Measurements from ENCODE around the gene CHD9.

The CHD9 gene

DNA sequence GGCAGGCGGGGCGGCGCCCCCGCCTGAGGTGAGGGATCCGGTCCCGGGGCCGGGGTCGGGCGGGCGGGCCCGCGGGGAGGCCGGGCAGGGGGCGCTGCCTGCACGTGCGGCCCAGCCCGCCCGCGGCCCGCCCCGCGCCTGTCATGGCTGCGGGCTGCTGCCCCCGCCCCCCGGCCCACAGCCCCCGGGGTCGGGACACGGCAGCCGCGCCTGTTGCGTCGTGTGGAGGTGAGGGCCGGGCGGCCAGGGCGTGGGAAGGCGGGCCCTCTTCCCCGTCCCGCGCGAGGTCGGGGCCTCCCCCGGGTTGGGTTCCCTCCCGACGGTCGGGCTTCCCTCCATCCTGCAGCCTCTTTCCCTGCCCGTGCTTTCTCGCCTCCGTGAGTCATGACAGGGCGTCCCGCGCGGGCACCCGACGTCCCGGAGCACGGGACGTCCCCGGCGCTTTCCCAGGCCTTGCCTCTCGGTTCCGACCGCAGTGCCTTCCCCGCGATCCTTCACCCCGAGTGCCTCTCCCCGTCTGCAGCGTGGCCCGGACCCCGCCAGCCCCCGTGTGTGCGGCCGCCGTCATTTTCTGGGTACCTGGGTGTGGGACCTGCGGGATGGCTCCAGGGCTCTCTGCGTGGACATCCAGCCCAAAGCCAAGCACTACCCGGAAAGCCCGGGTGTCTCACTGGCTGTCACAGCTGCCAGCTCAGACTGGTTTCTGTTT, 76.7 kb downstream of the CHD9 start:
- TF ChIP-seq, protein P1, sequence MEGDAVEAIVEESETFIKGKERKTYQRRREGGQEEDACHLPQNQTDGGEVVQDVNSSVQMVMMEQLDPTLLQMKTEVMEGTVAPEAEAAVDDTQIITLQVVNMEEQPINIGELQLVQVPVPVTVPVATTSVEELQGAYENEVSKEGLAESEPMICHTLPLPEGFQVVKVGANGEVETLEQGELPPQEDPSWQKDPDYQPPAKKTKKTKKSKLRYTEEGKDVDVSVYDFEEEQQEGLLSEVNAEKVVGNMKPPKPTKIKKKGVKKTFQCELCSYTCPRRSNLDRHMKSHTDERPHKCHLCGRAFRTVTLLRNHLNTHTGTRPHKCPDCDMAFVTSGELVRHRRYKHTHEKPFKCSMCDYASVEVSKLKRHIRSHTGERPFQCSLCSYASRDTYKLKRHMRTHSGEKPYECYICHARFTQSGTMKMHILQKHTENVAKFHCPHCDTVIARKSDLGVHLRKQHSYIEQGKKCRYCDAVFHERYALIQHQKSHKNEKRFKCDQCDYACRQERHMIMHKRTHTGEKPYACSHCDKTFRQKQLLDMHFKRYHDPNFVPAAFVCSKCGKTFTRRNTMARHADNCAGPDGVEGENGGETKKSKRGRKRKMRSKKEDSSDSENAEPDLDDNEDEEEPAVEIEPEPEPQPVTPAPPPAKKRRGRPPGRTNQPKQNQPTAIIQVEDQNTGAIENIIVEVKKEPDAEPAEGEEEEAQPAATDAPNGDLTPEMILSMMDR (conservative IDR thresholded peaks at IDR 0.05) = no peak
- TF ChIP-seq ZFX (IDR thresholded peaks at IDR 0.05) = peak; percentile 56
- H3K27ac ChIP-seq = peak overlapping the region; percentile 84

DNA sequence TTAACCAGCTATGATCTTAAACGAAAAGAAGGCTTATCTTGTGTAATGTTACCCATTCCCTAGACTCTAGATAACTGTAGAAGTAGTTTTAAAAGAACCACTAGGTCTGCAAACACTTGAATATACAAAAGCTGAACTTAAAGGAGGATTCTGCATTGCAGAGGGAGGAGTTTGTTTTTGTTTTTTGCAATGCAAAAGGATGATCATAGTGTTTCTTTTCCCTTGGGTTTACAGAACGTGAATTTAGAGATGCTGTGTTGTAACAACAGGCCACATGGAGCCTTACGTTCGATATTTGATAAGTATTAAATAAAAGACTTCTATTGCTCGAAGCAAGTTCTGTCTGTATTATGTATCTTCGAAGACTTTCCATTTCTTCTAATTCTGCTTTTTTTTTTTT, 77.6 kb downstream of the CHD9 start:
- TF ChIP-seq, protein P1 (conservative IDR thresholded peaks at IDR 0.05) = no peak
- TF ChIP-seq ZFX (IDR thresholded peaks at IDR 0.05) = no peak

DNA sequence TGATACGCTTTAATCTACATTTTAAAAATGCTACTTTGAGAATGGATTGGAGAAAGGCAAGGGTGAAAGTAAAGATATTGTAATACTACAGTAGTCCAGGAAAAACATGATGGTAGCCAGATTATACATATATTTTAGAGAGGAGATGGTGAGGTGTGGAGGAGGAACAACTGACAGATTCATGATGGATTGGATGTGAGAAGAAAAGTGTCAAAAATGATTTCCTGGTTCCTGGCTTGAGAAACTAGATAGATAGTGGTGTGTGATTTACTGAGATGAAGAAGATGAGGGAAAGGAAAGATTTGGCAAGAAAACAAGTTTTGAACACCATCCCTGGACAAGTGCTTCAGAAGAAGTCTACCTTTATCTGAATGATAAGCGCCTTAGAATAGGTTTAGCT, 80.5 kb downstream of the CHD9 start:
- TF ChIP-seq ZFX (IDR thresholded peaks at IDR 0.05) = no peak
- TF ChIP-seq, protein P1 (conservative IDR thresholded peaks at IDR 0.05) = no peak
- no peak overlapping the region for H3K27ac ChIP-seq

More for the DNA sequence above, 77.6 kb downstream of the CHD9 start:
- H3K27ac ChIP-seq = no peak overlapping the region

DNA sequence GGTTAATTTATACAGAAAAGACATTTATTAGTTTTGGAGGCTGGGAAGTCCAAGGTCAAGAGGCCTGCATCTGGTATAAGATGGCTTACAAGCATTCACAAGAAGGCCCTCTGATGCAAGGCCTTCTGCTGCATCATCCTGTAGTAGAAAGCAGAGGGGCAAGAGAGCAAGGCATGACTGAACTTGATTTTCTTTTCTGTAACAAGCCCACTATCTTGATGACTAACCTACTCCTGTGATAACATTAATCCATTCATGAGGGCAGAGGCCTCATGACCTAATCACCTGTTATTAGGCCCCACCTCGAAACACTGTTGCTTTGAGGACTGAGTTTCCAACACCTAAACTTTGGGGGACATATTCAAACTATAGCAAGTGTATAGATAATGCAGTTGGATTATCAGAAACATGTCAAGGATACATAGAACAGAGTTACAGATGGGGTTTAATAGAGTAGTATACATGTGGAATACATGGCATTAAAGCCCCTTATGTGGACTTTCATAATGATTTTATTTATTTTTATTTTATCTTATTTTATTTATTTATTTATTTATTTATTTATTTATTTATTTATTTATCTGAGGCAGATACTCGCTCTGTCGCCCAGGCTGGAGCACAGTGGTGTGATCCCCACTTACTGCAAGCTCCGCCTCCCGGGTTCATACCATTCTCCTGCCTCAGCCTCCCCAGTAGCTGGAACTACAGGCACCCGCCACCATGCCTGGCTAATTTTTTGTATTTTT, 88.2 kb downstream of the CHD9 start:
- no peak overlapping the region for H3K27ac ChIP-seq
- TF ChIP-seq, protein P1 (conservative IDR thresholded peaks at IDR 0.05) = no peak
- TF ChIP-seq ZFX (IDR thresholded peaks at IDR 0.05) = no peak

DNA sequence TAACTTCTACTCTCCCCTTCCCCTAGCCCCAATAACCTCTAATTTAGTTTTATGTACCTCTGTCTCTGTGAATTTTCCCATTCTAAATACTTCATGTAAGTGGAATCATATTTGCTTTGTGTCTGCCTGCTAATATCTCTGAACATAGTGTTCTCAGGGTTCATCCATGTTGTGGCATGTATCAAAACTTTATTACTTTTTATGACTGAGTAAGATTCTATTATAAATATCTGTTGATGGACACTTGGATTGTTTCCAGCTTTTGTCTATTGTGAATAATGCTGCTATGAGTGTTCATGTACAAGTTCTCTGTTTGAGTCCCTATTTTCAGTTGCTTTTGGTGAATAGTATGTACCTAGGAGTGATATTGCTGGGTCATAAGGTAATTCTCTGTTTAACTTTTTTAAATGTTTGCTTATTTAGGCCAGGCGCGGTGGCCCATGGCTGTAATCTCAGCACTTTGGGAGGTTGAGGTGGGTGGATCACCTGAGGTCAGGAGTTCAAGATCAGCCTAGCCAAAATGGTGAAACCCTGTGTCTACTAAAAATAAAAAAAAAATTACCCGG, 92.8 kb downstream of the CHD9 start:
- no peak overlapping the region for H3K27ac ChIP-seq
- TF ChIP-seq, protein P1 (conservative IDR thresholded peaks at IDR 0.05) = no peak
- no peak for TF ChIP-seq ZFX (IDR thresholded peaks at IDR 0.05)

DNA sequence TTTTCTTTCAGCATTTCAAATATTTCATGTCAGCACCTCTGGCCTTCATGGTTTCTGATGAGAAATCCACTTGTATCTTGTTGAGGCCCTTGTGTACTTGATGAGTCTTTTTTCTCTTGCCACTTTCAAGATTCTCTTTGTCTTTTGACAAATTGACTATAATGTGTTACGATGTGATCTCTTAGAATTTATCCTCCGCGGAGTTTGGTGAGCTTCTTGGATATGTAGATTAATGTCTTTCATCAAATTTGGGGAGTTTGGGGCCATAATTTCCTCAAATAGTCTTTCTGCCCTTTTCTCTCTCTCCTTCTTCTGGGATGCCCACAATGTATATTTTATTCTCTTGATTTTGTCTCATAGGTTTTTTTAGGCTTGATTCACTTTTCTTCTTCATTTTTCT, 96.0 kb downstream of the CHD9 start:
- no peak for TF ChIP-seq ZFX (IDR thresholded peaks at IDR 0.05)
- TF ChIP-seq, protein P1 (conservative IDR thresholded peaks at IDR 0.05) = no peak
- no peak overlapping the region for H3K27ac ChIP-seq

DNA sequence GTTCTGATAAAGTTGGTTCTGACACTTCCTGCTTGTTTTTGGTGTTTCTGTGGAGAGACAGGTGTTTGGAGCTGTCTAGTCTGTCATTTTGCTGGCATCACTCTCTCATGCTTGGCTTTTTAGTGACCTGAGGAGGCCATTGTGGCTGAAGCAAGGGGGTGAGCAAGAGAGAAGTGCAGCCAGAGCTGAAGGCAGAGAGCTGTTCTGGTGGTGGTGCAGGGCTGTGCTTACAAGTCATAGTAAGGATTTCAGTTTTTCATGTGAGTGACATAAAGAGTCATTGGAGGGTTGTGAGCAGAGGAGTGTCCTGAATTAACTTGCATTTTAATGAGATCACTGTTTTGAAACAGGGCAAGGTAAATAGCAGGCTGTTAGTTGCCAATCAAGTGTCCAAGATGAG, 97.5 kb downstream of the CHD9 start:
- H3K27ac ChIP-seq = no peak overlapping the region
- TF ChIP-seq, protein P1 (conservative IDR thresholded peaks at IDR 0.05) = no peak
- no peak for TF ChIP-seq ZFX (IDR thresholded peaks at IDR 0.05)

Measured in C4-2B (cell line).